Measurements from ENCODE around the gene VAC14. TPM values are rescaled to one million over a fixed set of nuclear protein-coding genes. Genes with fewer than 3 reads are reported as not detected.

The VAC14 gene
- total RNA-seq, 1 experiment from 2014 or later, result 33.9 TPM

GRCh38 chr16:70764632-70765031, 36.3 kb downstream of the VAC14 start:
- DNase-seq (ENCODE audit: low read depth), result no peak

GRCh38 chr16:70760221-70760620, 40.7 kb downstream of the VAC14 start:
- peak; percentile 58 for DNase-seq (ENCODE audit: low read depth)

GRCh38 chr16:70759666-70760065, 41.3 kb downstream of the VAC14 start:
- DNase-seq (ENCODE audit: low read depth), result no peak

GRCh38 chr16:70758786-70759185, 42.2 kb downstream of the VAC14 start:
- DNase-seq (ENCODE audit: low read depth), result no peak

- no peak for DNase-seq (ENCODE audit: low read depth)
Observed at GRCh38 chr16:70757183-70757582, 43.8 kb downstream of the VAC14 start.

- no peak for DNase-seq (ENCODE audit: low read depth)
Observed at GRCh38 chr16:70756071-70756470, 44.9 kb downstream of the VAC14 start.

- DNase-seq (ENCODE audit: low read depth), result no peak
Observed at GRCh38 chr16:70754851-70755600, 45.9 kb downstream of the VAC14 start.

GRCh38 chr16:70754371-70754770, 46.6 kb downstream of the VAC14 start:
- DNase-seq (ENCODE audit: low read depth), result no peak

- no peak for DNase-seq (ENCODE audit: low read depth)
Observed at GRCh38 chr16:70753694-70754325, 47.1 kb downstream of the VAC14 start.

GRCh38 chr16:70753228-70753627, 47.7 kb downstream of the VAC14 start:
- no peak for DNase-seq (ENCODE audit: low read depth)

- DNase-seq (ENCODE audit: low read depth), result no peak
Observed at GRCh38 chr16:70752426-70752825, 48.5 kb downstream of the VAC14 start.

GRCh38 chr16:70751593-70751992, 49.4 kb downstream of the VAC14 start:
- DNase-seq (ENCODE audit: low read depth), result no peak

- DNase-seq (ENCODE audit: low read depth), result peak; percentile 93
Observed at GRCh38 chr16:70750893-70751467, 50.0 kb downstream of the VAC14 start.

- no peak for DNase-seq (ENCODE audit: low read depth)
Observed at GRCh38 chr16:70749681-70750601, 51.0 kb downstream of the VAC14 start.

GRCh38 chr16:70749006-70749678, 51.8 kb downstream of the VAC14 start:
- no peak for DNase-seq (ENCODE audit: low read depth)

- peak; percentile 66 for DNase-seq (ENCODE audit: low read depth)
Observed at GRCh38 chr16:70747703-70748631, 53.0 kb downstream of the VAC14 start.

GRCh38 chr16:70746708-70747424, 54.1 kb downstream of the VAC14 start:
- peak; percentile 95 for DNase-seq (ENCODE audit: low read depth)

- DNase-seq (ENCODE audit: low read depth), result peak; percentile 88
Observed at GRCh38 chr16:70746040-70746707, 54.8 kb downstream of the VAC14 start.

- no peak for DNase-seq (ENCODE audit: low read depth)
Observed at GRCh38 chr16:70745536-70746025, 55.4 kb downstream of the VAC14 start.
